Vagina (tissue), 2 donors: Measurements from ENCODE around the gene CHTF8.

Experiments
- POLR2A ChIP-seq, 2 donors: fragments of 450-650 bp; IDR thresholded peaks; one replicate each; pipeline ENCODE4 v1.6.1; 2017; ENCODE audit warnings: antibody characterized with exemption in 2 of 2, mild to moderate bottlenecking in 2 of 2, moderate library complexity in 2 of 2
- TF ChIP-seq, protein P1 (sequence below), 3 experiments: fragments of 450-650 bp in 2 of 3; fragments of 200-600 bp in 1 of 3; sonication (generic) in 1 of 3; IDR thresholded peaks; one replicate each; pipeline ENCODE4 v1.5.1; 2017 to 2019; ENCODE audit warnings: antibody characterized with exemption in 3 of 3, mild to moderate bottlenecking in 2 of 3, moderate library complexity in 2 of 3

DNA sequence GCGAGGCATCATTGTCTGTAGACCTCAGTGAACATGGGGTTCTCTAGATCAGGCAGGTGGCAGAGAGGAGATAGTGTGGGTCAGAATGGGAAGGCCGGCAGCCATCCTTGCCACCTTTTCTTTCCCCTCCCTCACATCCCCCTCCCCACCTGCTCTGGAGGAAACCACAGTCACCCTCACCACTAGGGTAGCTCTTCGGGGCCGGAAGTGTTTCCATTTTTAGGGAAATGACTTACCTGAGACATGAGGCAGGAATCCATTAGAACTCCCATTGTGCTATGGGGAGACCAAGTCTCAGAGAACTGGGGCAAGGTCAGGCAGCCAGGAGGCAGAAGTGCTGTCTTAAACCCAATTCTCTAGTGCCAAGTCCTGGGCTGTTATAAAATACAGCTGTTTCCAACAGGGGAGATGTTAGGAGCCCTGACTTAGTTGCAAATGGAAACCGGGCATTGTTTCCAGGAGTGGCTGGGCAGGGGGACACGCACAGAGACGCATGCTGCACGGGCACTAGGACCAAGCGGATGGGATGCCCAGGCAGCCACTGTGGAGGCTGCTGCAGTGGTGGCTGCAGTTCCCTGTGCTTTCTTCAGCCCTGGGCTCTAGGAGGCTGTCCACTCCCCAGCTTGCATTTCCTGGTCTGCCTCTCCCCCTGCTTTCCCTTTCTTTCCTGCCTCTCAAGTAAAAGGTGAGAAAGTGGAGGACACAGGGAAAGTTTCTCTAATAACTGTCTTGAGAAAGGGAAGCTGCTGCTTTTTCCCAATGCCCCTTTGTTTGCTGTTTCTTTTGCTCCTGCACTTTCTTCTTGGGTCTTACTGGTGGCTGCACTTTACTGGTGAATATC is 24.1 kb downstream of the CHTF8 start:
- TF ChIP-seq POLR2A (IDR thresholded peaks at IDR 0.05), result no peak
- TF ChIP-seq, protein P1, sequence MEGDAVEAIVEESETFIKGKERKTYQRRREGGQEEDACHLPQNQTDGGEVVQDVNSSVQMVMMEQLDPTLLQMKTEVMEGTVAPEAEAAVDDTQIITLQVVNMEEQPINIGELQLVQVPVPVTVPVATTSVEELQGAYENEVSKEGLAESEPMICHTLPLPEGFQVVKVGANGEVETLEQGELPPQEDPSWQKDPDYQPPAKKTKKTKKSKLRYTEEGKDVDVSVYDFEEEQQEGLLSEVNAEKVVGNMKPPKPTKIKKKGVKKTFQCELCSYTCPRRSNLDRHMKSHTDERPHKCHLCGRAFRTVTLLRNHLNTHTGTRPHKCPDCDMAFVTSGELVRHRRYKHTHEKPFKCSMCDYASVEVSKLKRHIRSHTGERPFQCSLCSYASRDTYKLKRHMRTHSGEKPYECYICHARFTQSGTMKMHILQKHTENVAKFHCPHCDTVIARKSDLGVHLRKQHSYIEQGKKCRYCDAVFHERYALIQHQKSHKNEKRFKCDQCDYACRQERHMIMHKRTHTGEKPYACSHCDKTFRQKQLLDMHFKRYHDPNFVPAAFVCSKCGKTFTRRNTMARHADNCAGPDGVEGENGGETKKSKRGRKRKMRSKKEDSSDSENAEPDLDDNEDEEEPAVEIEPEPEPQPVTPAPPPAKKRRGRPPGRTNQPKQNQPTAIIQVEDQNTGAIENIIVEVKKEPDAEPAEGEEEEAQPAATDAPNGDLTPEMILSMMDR (IDR thresholded peaks at IDR 0.05), result no peak
